Keratinocyte (primary cell): ENCODE data around the gene MAPRE2. TPM values are rescaled to one million over a fixed set of nuclear protein-coding genes. Genes with fewer than 3 reads are reported as not detected.

Experiments used
- DNase-seq: peaks from one replicate; pipeline ENCODE4 v3.0.0-alpha.2; 2011; ENCODE audit warnings: low read depth, missing footprints, low spot score
- FAIRE-seq: peaks from 2 replicates; lab custom pipeline; 2011; peaks lifted over from hg19 to GRCh38; lab: Jason Lieb, UNC
- H2AFZ ChIP-seq: 2 replicates; pipeline ENCODE4 v1.6.0; 2012; ENCODE audit warnings: low read length, control low read depth, inconsistent platforms; ENCODE audit not compliant: control insufficient read depth
- H3K27ac ChIP-seq: 2 replicates; pipeline ENCODE4 v1.5.1; 2011; ENCODE audit warnings: low read length; ENCODE audit not compliant: control insufficient read depth, insufficient read depth
- H3K27me3 ChIP-seq: 3 replicates; pipeline ENCODE4 v1.6.0; 2011; ENCODE audit warnings: low read length; ENCODE audit not compliant: control insufficient read depth, insufficient read depth; ENCODE audit errors: extremely low read depth
- H3K36me3 ChIP-seq, 2 experiments: 2 replicates in 1 of 2; 3 replicates in 1 of 2; pipeline ENCODE4 v1.5.1; 2011; ENCODE audit warnings: low read length in 2 of 2, mild to moderate bottlenecking in 1 of 2; ENCODE audit not compliant: control insufficient read depth in 2 of 2, insufficient read depth in 2 of 2; ENCODE audit errors: extremely low read depth in 1 of 2
- H3K4me1 ChIP-seq: 3 replicates; pipeline ENCODE4 v1.5.1; 2011; ENCODE audit warnings: low read length; ENCODE audit not compliant: control insufficient read depth, insufficient read depth; ENCODE audit errors: extremely low read depth
- H3K4me2 ChIP-seq: 3 replicates; pipeline ENCODE4 v1.6.0; 2011; ENCODE audit warnings: low read depth, low read length; ENCODE audit not compliant: control insufficient read depth, insufficient read depth; ENCODE audit errors: extremely low read depth
- H3K4me3 ChIP-seq, 3 experiments: fragments of 200-600 bp in 1 of 3; sonication (generic) in 1 of 3; 2 replicates in 2 of 3; 3 replicates in 1 of 3; pipeline ENCODE4 v1.5.1; 2011 to 2016; ENCODE audit warnings: low read length in 3 of 3, mild to moderate bottlenecking in 3 of 3, control low read depth in 2 of 3, inconsistent platforms in 1 of 3, low read depth in 1 of 3, mixed read lengths in 1 of 3, mixed run types in 1 of 3, moderate library complexity in 1 of 3; ENCODE audit not compliant: control insufficient read depth in 2 of 3, insufficient read depth in 2 of 3; ENCODE audit errors: extremely low read depth in 1 of 3
- H3K79me2 ChIP-seq: 2 replicates; pipeline ENCODE4 v1.6.0; 2012; ENCODE audit warnings: low read length; ENCODE audit not compliant: control insufficient read depth, insufficient read depth
- H3K9ac ChIP-seq: 3 replicates; pipeline ENCODE4 v1.6.0; 2011; ENCODE audit warnings: low read length; ENCODE audit not compliant: control insufficient read depth, insufficient read depth; ENCODE audit errors: extremely low read depth
- H3K9me1 ChIP-seq: 3 replicates; pipeline ENCODE4 v1.6.0; 2011; ENCODE audit warnings: low read length; ENCODE audit not compliant: control insufficient read depth, insufficient read depth; ENCODE audit errors: extremely low read depth
- H3K9me3 ChIP-seq: 2 replicates; pipeline ENCODE4 v1.5.1; 2012; ENCODE audit warnings: low read depth, low read length; ENCODE audit not compliant: control insufficient read depth
- H4K20me1 ChIP-seq: 3 replicates; pipeline ENCODE4 v1.6.0; 2011; ENCODE audit warnings: low read length; ENCODE audit not compliant: control insufficient read depth, insufficient read depth; ENCODE audit errors: extremely low read depth
- EZH2 ChIP-seq: IDR thresholded peaks from one replicate; pipeline ENCODE4 v1.6.1; 2012; ENCODE audit warnings: inconsistent platforms, mild to moderate bottlenecking, low read length, moderate library complexity
- dilution Hi-C: fragments of 300-500 bp; cut with MboI; formaldehyde crosslinking; loops from one replicate; pipeline ENCODE4 v1.7.0; 2020; ENCODE audit warnings: low sequenced_read_pairs; ENCODE audit not compliant: extremely low pct_ligation_motif_present
- polyA minus RNA-seq, 3 experiments: library from RNA; depleted of rRNA, polyadenylated mRNA; stranded (reverse); fragments of >200 nt; gene quantifications; 1 replicate in 1 of 3; 2 replicates in 1 of 3; 3 replicates in 1 of 3; pipeline ENCODE4 v1.2.3, GENCODE V29; 2011
- polyA plus RNA-seq, 5 experiments: library from polyadenylated mRNA; depleted of rRNA in 3 of 5; stranded (reverse) in 3 of 5; stranded (forward) in 1 of 5; unstranded in 1 of 5; fragments of >200 nt; gene quantifications; 1 replicate in 1 of 5; 2 replicates in 3 of 5; 3 replicates in 1 of 5; pipeline versions ENCODE4 v1.2.1 to v1.2.3, GENCODE V29; 2011 to 2012; ENCODE audit warnings: missing spikeins in 2 of 5, low read depth in 1 of 5, low replicate concordance in 1 of 5
- TF ChIP-seq, protein P1 (sequence below), 3 experiments: IDR thresholded peaks in 1 of 3; conservative IDR thresholded peaks in 1 of 3; optimal IDR thresholded peaks in 1 of 3; 2 replicates in 2 of 3; 3 replicates in 1 of 3; pipeline versions ENCODE3 to v1.5.1; 2011; ENCODE audit warnings: low read length in 3 of 3, mild to moderate bottlenecking in 3 of 3, moderate library complexity in 2 of 3, control low read depth in 1 of 3, inconsistent platforms in 1 of 3; ENCODE audit not compliant: insufficient read depth in 2 of 3; ENCODE audit errors: extremely low read depth in 1 of 3

MAPRE2 gene
- 8.6 to 18.7 TPM (median 14.2 TPM) in 3 replicates for polyA plus RNA-seq
- polyA plus RNA-seq (2011; ENCODE audit: low read depth), result 9.0 TPM
- 15.0 and 27.6 TPM in 2 replicates for polyA plus RNA-seq (2011; cell fraction: cytosol; rRNA removed)
- 13.2 and 16.7 TPM in 2 replicates for polyA plus RNA-seq (2011; cell fraction: nucleus; rRNA removed)
- 6.8 and 8.5 TPM in 2 replicates for polyA plus RNA-seq (2012; ENCODE audit: low replicate concordance)
- 9.3 to 15.2 TPM (median 10.5 TPM) in 3 replicates for polyA minus RNA-seq
- 13.0 TPM for polyA minus RNA-seq (2011; cell fraction: cytosol; rRNA and poly(A)+ RNA removed)
- 8.5 and 12.6 TPM in 2 replicates for polyA minus RNA-seq (2011; cell fraction: nucleus; rRNA and poly(A)+ RNA removed)

DNA sequence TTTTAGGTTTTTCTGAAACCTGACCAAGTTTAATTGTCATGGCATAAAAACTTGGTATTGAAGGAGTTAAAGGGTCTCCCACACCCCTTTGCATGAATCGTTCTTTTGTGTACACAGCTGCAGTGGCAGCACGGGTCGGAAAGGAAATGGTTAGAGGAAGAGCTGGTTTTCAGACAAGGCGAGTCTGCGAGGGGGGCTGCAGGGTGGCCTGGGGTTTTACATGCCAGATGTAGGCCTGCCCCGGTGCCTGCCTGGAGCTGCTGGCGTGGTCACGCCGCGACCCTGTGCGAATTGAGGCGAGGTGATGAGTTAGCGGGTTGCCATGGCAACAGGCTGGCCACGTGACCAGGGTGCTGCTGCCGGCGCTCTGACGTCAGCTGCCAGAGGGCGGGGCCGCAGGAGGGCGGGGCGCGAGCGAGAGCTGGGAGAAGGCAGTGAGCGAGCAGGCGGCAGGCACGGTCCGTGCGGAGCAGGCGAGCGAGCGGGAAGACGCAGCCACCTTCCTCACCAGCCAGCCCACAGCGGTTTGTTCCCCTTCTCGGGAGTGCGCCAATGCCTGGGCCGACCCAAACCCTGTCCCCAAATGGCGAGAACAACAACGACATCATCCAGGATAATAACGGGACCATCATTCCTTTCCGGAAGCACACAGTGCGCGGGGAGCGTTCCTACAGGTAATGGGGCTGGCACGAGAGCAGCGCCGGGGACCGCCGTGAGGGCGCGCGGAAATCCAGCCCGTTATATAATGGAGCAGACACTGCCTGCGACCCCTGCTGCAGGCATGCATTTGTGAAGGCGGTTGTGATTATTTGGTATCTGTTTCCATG, at the start of gene MAPRE2:
TSS of gene MAPRE2 (plus strand) at position 426 of the 827 bp plus-strand sequence. CDS start at position 553, 127 bp downstream.
- DNase-seq (peak; percentile 64), FAIRE-seq (peak; percentile 9)
- Histone ChIP-seq H2AFZ (peak within 1 kb of the TSS; percentile 96), H3K27me3 (no peaks in the 10 kb centered on the region), H3K4me2 (peak within 1 kb of the TSS; percentile 85), H3K9me3 (no peaks in the 10 kb centered on the region), H3K36me3 (no peaks in the 10 kb centered on the region), H3K9me1 (no peaks in the 10 kb centered on the region), H3K4me3 (peak within 1 kb of the TSS; percentile 61 to 81 (median 77)), H3K9ac (peak within 1 kb of the TSS; percentile 75), H4K20me1 (no peaks in the 10 kb centered on the region), H3K79me2 (no peaks in the 10 kb centered on the region), H3K27ac (peak within 1 kb of the TSS; percentile 68), H3K4me1 (peaks cover 14% of the 10 kb centered on the region)
- TF ChIP-seq, protein P1, sequence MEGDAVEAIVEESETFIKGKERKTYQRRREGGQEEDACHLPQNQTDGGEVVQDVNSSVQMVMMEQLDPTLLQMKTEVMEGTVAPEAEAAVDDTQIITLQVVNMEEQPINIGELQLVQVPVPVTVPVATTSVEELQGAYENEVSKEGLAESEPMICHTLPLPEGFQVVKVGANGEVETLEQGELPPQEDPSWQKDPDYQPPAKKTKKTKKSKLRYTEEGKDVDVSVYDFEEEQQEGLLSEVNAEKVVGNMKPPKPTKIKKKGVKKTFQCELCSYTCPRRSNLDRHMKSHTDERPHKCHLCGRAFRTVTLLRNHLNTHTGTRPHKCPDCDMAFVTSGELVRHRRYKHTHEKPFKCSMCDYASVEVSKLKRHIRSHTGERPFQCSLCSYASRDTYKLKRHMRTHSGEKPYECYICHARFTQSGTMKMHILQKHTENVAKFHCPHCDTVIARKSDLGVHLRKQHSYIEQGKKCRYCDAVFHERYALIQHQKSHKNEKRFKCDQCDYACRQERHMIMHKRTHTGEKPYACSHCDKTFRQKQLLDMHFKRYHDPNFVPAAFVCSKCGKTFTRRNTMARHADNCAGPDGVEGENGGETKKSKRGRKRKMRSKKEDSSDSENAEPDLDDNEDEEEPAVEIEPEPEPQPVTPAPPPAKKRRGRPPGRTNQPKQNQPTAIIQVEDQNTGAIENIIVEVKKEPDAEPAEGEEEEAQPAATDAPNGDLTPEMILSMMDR (optimal IDR thresholded peaks at IDR 0.05 in 1 of 3, IDR thresholded peaks at IDR 0.05 in 1 of 3, conservative IDR thresholded peaks at IDR 0.05 in 1 of 3; ENCODE audit: extremely low read depth in 1 of 3, insufficient read depth in 2 of 3, low read length in 3 of 3), result no peak
- TF ChIP-seq EZH2, result no peak
- dilution Hi-C loops, result no loop called here

DNA sequence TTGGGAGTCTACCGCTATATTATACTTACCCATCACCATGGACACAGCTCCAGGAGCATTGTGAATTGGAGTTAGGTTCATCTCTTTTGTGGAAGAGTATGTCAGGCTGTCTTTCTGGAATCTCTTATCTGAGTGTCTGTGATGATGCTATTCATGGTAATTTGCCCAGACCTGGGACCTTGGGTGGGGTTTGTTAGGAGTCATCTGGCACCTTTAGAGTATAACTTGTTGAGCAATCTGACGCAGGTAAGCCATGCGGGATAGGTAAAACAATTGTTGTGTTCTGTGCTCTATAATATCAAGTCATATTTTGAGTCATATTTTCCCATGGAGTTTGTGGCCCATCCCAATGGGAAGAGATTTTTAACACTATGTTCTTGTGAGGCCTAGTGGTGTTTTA, 49.7 kb upstream of the MAPRE2 start:
- Histone ChIP-seq H3K4me1 (peaks cover 31% of the 10 kb centered on the region), H2AFZ (no peak overlapping the region), H4K20me1 (no peaks in the 10 kb centered on the region), H3K27ac (peak overlapping the region; percentile 74), H3K9me1 (no peaks in the 10 kb centered on the region), H3K79me2 (no peaks in the 10 kb centered on the region), H3K4me2 (peak overlapping the region; percentile 54), H3K4me3 (no peak overlapping the region), H3K27me3 (no peaks in the 10 kb centered on the region), H3K9me3 (no peaks in the 10 kb centered on the region), H3K9ac (peak overlapping the region; percentile 42), H3K36me3 (no peaks in the 10 kb centered on the region)
- dilution Hi-C loops, result no loop called here
- DNase-seq, result peak; percentile 71
- FAIRE-seq, result peak; percentile 60
- TF ChIP-seq EZH2, result no peak
- TF ChIP-seq, protein P1 (optimal IDR thresholded peaks at IDR 0.05 in 1 of 3, IDR thresholded peaks at IDR 0.05 in 1 of 3, conservative IDR thresholded peaks at IDR 0.05 in 1 of 3; ENCODE audit: extremely low read depth in 1 of 3, insufficient read depth in 2 of 3, low read length in 3 of 3), result no peak
